ENCODE results near the gene ITGA6. TPM values are rescaled to one million over a fixed set of nuclear protein-coding genes. Genes with fewer than 3 reads are reported as not detected.
A peak's percentile ranks its signal among the peaks of the same experiment; 100 is the strongest.

ITGA6 gene
- polyA plus RNA-seq, 1 experiment = 14.8 TPM

DNA sequence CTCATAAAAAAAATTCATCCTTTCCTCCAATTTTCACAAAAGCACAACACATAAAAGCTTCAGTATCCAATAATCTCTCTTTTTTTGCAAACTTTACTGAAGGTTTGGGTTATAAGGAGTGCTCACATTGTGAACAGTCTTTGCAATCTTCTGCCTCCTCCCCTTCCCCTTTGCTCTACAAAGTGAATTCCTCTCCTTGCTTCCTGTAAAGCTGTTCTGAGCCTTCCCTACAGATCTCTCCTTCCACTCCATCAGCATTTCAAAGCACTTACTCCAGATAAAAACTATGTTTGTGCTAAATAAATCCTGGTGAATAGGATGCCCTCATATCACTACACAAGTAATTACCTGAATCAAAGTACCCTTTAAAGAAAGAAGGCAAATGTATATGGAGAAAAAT is 123.9 kb downstream of the ITGA6 start:
- POLR2A ChIA-PET = no interaction called here
- Histone ChIP-seq H3K4me3 (ENCODE audit: low read depth, low read length) (no peak overlapping the region), H3K27ac (ENCODE audit: low read depth, low read length) (no peak overlapping the region), H3K9me3 (ENCODE audit: control insufficient read depth, insufficient read depth, low read length) (peaks cover 9% of the 10 kb centered on the region), H3K27me3 (ENCODE audit: control insufficient read depth, insufficient read depth, low read length) (no peaks in the 10 kb centered on the region)
- CTCF ChIA-PET = interaction anchor here (0.7 kb wide), 1 partner anchor 96 kb away, joined by 5 read pairs; no protein-coding TSS in a partner anchor
- TF ChIP-seq, protein P1, sequence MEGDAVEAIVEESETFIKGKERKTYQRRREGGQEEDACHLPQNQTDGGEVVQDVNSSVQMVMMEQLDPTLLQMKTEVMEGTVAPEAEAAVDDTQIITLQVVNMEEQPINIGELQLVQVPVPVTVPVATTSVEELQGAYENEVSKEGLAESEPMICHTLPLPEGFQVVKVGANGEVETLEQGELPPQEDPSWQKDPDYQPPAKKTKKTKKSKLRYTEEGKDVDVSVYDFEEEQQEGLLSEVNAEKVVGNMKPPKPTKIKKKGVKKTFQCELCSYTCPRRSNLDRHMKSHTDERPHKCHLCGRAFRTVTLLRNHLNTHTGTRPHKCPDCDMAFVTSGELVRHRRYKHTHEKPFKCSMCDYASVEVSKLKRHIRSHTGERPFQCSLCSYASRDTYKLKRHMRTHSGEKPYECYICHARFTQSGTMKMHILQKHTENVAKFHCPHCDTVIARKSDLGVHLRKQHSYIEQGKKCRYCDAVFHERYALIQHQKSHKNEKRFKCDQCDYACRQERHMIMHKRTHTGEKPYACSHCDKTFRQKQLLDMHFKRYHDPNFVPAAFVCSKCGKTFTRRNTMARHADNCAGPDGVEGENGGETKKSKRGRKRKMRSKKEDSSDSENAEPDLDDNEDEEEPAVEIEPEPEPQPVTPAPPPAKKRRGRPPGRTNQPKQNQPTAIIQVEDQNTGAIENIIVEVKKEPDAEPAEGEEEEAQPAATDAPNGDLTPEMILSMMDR (IDR thresholded peaks at IDR 0.05; ENCODE audit: low read depth, low read length) = no peak
- no peak for DNase-seq (ENCODE audit: low read depth, low spot score)

DNA sequence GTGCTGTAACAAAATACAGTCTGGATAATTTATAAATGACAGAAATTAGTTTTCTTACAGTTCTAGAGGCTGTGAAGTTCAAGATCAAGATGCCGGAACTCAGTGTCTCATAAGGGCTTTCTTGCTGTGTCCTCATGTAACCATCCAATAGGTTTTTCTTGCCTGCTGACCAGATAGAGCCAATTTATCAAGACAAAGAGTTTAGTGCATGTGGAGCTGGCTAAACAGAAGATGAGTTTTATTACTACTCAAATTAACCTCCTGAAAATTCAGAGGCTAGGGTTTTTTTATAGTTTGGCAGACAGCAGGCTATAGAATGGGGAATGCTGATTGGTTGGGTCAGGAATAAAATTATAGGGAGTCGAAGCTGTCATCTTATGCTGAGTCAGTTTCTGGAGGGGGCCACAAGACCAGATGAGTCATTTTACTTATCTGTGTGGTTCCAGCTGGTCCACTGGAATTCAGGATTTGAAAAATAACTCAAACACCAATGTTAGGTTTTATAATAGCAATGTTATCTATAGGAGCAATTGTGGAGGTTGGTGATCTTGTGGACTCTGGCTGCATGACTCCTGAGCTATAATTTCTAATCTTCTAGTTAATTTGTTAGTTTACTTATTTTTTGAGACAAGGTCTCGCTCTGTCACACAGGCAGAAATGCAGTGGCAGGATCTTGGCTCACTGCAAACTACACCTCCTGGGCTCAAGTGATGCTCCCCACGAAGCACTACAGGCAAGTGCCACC is 125.3 kb downstream of the ITGA6 start:
- Histone ChIP-seq H3K9me3 (ENCODE audit: control insufficient read depth, insufficient read depth, low read length) (peaks cover 4% of the 10 kb centered on the region), H3K4me3 (ENCODE audit: low read depth, low read length) (no peak overlapping the region), H3K27ac (ENCODE audit: low read depth, low read length) (peak overlapping the region; percentile 53), H3K27me3 (ENCODE audit: control insufficient read depth, insufficient read depth, low read length) (no peaks in the 10 kb centered on the region)
- peak; percentile 69 for DNase-seq (ENCODE audit: low read depth, low spot score)
- CTCF ChIA-PET = interaction anchor here (0.7 to 1.2 kb wide), 4 partner anchors 40 to 162 kb away, joined by 3 to 4 read pairs (median 3); no protein-coding TSS in a partner anchor
- TF ChIP-seq, protein P1 (IDR thresholded peaks at IDR 0.05; ENCODE audit: low read depth, low read length) = no peak
- POLR2A ChIA-PET = no interaction called here

DNA sequence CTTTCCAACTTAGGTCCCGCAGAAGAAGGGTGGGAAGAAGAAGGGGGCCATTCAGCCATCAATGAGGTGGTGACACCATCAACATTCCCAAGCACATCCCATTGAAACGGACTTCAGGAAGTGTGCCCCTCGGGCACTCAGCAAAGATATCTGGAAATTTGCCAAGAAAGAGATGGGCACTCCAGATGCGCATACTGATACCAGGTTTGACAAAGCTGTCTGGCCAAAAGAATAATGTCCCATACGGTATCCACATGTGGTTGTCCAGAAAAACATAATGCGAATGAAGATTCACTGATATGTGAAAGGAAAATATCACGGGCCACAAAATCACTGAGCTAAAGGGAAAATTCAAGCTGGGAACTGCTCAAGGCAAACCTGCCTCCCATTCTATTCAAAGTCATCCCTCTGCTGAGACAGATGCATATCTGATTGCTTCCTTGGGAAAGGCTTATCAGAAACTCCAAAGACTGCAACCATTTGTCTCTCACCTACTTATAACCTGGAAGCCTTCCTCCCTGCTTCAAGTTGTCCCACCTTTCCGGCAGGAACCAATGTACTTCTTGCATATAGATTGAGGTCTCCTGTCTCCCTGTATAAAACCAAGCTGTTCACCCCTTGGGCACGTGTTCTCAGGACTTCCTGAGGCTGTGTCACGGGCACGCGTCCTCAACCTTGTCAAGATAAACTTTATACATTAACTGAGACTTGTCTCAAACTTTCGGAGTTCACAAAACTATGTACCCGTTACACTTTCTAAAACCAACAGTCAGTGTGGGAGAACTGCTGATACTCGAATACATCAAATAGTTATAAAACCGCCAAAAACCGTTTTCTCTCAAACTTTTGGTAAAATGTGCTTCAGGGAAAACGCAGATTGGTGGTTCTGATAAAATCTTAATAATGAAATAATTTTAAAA is 127.2 kb downstream of the ITGA6 start:
- H3K9me3 ChIP-seq (ENCODE audit: control insufficient read depth, insufficient read depth, low read length) = no peaks in the 10 kb centered on the region
- ChIA-PET POLR2A (no interaction called here), CTCF (interaction anchor here (0.6 to 1.3 kb wide), 3 partner anchors 93 to 955 kb away, joined by 3 read pairs; no protein-coding TSS in a partner anchor)
- no peaks in the 10 kb centered on the region for H3K27me3 ChIP-seq (ENCODE audit: control insufficient read depth, insufficient read depth, low read length)
- H3K27ac ChIP-seq (ENCODE audit: low read depth, low read length) = no peak overlapping the region
- no peak overlapping the region; the same call in 1 of the 2 replicates for H3K4me3 ChIP-seq (ENCODE audit: low read depth, low read length)
- TF ChIP-seq, protein P1 (IDR thresholded peaks at IDR 0.05; ENCODE audit: low read depth, low read length) = no peak
- DNase-seq (ENCODE audit: low read depth, low spot score) = no peak

DNA sequence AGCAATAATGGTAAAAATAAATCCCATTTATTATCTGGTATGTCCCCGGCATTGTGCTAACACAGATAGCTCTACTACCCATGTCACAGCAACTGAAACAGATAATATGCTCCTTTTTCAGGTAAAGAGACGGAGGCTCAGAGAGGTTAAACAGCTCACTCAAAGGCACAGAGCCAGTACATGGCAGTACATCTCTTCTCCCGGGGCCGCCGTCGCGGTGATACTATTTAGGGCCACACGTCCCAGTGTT is 127.8 kb downstream of the ITGA6 start:
- Histone ChIP-seq H3K27ac (ENCODE audit: low read depth, low read length) (peak overlapping the region; percentile 75), H3K4me3 (ENCODE audit: low read depth, low read length) (peak overlapping the region; percentile 87), H3K27me3 (ENCODE audit: control insufficient read depth, insufficient read depth, low read length) (no peaks in the 10 kb centered on the region), H3K9me3 (ENCODE audit: control insufficient read depth, insufficient read depth, low read length) (no peaks in the 10 kb centered on the region)
- TF ChIP-seq, protein P1 (IDR thresholded peaks at IDR 0.05; ENCODE audit: low read depth, low read length) = no peak
- POLR2A ChIA-PET = no interaction called here
- CTCF ChIA-PET = interaction anchor here (0.7 to 1.3 kb wide), 2 partner anchors 94 to 956 kb away, joined by 3 read pairs; no protein-coding TSS in a partner anchor
- DNase-seq (ENCODE audit: low read depth, low spot score) = no peak

Other genes starting within 250 kb of the ITGA6 start
- gene PDK1, start 128.5 kb downstream of the ITGA6 start, polyA plus RNA-seq (2011; rRNA removed) = 32.6 and 32.8 TPM in 2 replicates

All from AG04450 (cell line).